ENCODE measurements around the gene DRD4.
"Not testable (repeated sequence)": the region's sequence is repeated elsewhere in the genome, so short reads cannot be mapped to it uniquely, and the experiment has no call there.

- TF ChIP-seq CTCF (IDR thresholded peaks at IDR 0.05); EZH2 (IDR thresholded peaks at IDR 0.05; ENCODE audit: borderline replicate concordance, insufficient read depth, low read depth, low read length, poor library complexity, severe bottlenecking): not testable (repeated sequence)
Observed at GRCh38 chr11:654444-654843, 17.4 kb downstream of the DRD4 start.

Measured in B cell (primary cell).